Peyer's patch (tissue), 4 donors: Measurements from ENCODE around the gene DOCK10. TPM values are rescaled to one million over a fixed set of nuclear protein-coding genes. Genes with fewer than 3 reads are reported as not detected.

ENCODE experiments used
- DNase-seq, 3 donors: peaks; one replicate each; pipeline ENCODE4 v3.0.0-alpha.2; 2017 to 2019
- H3K27ac ChIP-seq, 4 donors: fragments of 200-600 bp; sonication (generic); one replicate each; pipeline ENCODE4 v1.5.1; 2016 to 2019
- H3K27me3 ChIP-seq, 2 donors: fragments of 200-600 bp; sonication (generic); one replicate each; pipeline ENCODE4 v1.5.1; 2019
- H3K36me3 ChIP-seq, 3 donors: fragments of 200-600 bp; sonication (generic); one replicate each; pipeline ENCODE4 v1.5.1; 2016 to 2019
- H3K4me1 ChIP-seq, 4 donors: fragments of 200-600 bp; sonication (generic); one replicate each; pipeline ENCODE4 v1.5.1; 2016 to 2019
- H3K4me3 ChIP-seq, 4 donors: fragments of 200-600 bp; sonication (generic); 1 replicate in 3 of 4; 2 replicates in 1 of 4; pipeline ENCODE4 v1.5.1; 2016 to 2019; ENCODE audit warnings: mild to moderate bottlenecking in 1 of 4
- H3K9me3 ChIP-seq, 4 donors: fragments of 200-600 bp; sonication (generic); one replicate each; pipeline ENCODE4 v1.5.1; 2016 to 2019; ENCODE audit warnings: mild to moderate bottlenecking in 1 of 4
- POLR2A ChIP-seq, 2 donors: fragments of 450-650 bp; IDR thresholded peaks; one replicate each; pipeline ENCODE4 v1.5.1; 2017; ENCODE audit warnings: antibody characterized with exemption in 2 of 2, mild to moderate bottlenecking in 2 of 2, moderate library complexity in 2 of 2
- total RNA-seq, 4 donors: library from RNA; depleted of rRNA; stranded (reverse); fragments of >200 nt; gene quantifications; one replicate each; pipeline ENCODE4 v1.1.0, GENCODE V29; 2016
- TF ChIP-seq, protein P1 (sequence below), 6 experiments: fragments of 450-650 bp in 4 of 6; fragments of 200-600 bp in 2 of 6; sonication (generic) in 1 of 6; IDR thresholded peaks; one replicate each; pipeline ENCODE4 v1.5.1; 2017 to 2019; ENCODE audit warnings: antibody characterized with exemption in 6 of 6, mild to moderate bottlenecking in 3 of 6, moderate library complexity in 1 of 6

DOCK10 gene
- total RNA-seq, 4 donors from 2014 or later = 14.6 to 97.4 (median 23.5) TPM

DNA sequence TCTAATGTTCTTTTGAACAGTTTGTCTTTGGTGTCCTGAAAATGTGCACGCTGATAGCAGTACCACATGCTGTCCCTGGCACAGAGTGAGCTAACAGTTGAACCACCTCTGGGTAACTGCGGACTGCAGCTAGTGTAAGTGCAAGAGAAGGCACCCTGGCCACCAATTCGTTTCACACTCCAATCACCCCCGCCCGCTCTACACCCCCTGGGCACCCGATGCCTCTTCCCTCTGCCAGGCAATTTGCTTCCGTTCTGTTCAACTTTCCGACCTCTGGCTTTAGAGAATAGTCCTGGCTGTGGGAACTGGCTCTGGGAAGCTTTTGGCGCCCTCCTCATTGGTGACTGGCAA, 1.4 kb downstream of the DOCK10 start:
- peak in 2 of 3 donors; percentile 38 to 48 for DNase-seq
- no peak for TF ChIP-seq POLR2A (IDR thresholded peaks at IDR 0.05)
- TF ChIP-seq, protein P1, sequence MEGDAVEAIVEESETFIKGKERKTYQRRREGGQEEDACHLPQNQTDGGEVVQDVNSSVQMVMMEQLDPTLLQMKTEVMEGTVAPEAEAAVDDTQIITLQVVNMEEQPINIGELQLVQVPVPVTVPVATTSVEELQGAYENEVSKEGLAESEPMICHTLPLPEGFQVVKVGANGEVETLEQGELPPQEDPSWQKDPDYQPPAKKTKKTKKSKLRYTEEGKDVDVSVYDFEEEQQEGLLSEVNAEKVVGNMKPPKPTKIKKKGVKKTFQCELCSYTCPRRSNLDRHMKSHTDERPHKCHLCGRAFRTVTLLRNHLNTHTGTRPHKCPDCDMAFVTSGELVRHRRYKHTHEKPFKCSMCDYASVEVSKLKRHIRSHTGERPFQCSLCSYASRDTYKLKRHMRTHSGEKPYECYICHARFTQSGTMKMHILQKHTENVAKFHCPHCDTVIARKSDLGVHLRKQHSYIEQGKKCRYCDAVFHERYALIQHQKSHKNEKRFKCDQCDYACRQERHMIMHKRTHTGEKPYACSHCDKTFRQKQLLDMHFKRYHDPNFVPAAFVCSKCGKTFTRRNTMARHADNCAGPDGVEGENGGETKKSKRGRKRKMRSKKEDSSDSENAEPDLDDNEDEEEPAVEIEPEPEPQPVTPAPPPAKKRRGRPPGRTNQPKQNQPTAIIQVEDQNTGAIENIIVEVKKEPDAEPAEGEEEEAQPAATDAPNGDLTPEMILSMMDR (IDR thresholded peaks at IDR 0.05) = no peak
- Histone ChIP-seq H3K9me3 (no peaks in the 10 kb centered on the region), H3K36me3 (no peaks in the 10 kb centered on the region), H3K4me3 (peak overlapping the region; percentile 58 to 90 (median 72)), H3K4me1 (peaks cover 0 to 6% (median 0%) of the 10 kb centered on the region in 4 donors), H3K27ac (peak overlapping the region; percentile 53 to 85 (median 63)), H3K27me3 (no peaks in the 10 kb centered on the region)

DNA sequence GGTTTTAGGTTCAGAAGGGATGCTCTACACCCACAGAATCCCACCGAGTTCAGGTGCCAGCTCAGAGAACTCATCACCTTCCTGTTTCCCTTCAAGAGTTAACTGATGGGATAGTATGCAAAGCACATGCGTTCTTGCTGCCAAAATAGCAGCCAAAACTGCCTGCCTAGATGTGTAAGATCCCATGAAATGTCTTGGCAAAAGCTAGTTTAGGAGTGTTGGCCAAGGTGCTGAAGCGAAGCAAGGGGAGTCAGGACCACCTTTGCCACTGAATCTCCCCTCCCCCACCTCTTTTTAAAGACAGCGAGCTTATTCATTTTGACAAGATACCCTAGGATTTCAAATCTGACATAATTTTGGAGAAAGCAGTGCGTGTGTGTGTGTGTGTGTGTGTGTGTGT, 2.1 kb downstream of the DOCK10 start:
- H3K36me3 ChIP-seq = no peaks in the 10 kb centered on the region
- no peak overlapping the region for H3K4me3 ChIP-seq
- no peaks in the 10 kb centered on the region for H3K27me3 ChIP-seq
- H3K27ac ChIP-seq = peak overlapping the region in 1 of 4 donors; percentile 22
- H3K4me1 ChIP-seq = peaks cover 0 to 6% (median 0%) of the 10 kb centered on the region in 4 donors
- no peak for DNase-seq
- no peaks in the 10 kb centered on the region for H3K9me3 ChIP-seq
- TF ChIP-seq, protein P1 (IDR thresholded peaks at IDR 0.05) = no peak
- no peak for TF ChIP-seq POLR2A (IDR thresholded peaks at IDR 0.05)

DNA sequence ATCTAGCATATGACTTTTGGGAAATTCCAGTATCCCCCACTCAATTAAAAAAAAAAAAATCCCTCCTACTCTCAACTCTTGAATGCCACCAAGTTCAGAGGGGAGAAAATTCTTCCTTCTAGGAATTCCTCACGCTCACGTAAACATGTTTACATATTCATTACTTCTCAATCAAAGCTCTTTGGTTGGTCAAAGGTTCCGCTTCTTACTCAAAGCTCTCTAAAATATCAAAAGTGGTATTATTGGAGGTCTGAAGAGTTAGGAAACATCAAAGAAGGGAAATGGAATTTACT, 4.1 kb downstream of the DOCK10 start:
- peaks cover 0 to 6% (median 0%) of the 10 kb centered on the region in 4 donors for H3K4me1 ChIP-seq
- peak overlapping the region in 1 of 4 donors; percentile 28 for H3K27ac ChIP-seq
- no peak for DNase-seq
- H3K27me3 ChIP-seq = no peaks in the 10 kb centered on the region
- H3K36me3 ChIP-seq = no peaks in the 10 kb centered on the region
- TF ChIP-seq, protein P1 (IDR thresholded peaks at IDR 0.05) = no peak
- TF ChIP-seq POLR2A (IDR thresholded peaks at IDR 0.05) = no peak
- peak overlapping the region in 1 of 4 donors; percentile 2 for H3K4me3 ChIP-seq
- no peaks in the 10 kb centered on the region for H3K9me3 ChIP-seq

DNA sequence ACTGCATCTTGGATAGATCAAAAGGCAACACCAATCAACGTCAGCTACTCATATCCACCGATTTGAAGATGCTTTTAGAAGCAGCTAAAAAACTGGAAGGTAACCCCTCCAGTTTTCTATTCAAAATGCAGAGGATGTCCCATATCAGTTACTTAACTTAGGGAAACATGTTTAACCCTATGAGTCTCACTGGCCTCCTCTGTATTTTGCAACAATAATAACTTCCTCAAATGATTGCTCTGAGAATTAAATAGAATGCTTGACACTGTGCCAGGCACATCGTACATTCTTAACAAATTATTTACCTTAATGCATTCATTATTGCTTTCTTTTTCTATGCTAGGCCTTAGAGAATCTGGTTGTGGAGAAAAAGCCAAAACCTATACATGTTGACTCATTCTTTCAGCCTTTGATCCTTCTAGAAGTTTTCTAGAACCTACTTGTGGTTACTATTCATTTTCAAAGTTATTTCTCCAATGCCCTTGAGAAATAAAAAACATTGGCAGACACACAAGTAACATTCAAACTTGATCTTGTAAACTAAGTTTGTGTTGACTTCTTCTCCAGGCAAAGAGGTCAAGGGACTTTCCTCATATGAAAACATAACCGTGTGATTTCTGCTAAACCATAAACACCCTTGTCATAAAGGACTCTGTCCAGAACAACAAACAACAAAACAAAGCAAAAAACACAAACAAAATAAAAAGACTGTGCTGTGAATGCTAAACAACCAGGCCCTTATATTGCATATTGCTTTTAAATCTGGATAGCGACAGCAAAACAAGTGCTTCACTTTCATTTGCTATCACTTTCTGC, 4.6 kb downstream of the DOCK10 start:
- DNase-seq = no peak
- H3K36me3 ChIP-seq = no peaks in the 10 kb centered on the region
- no peaks in the 10 kb centered on the region for H3K27me3 ChIP-seq
- peak overlapping the region in 1 of 4 donors; percentile 28 for H3K27ac ChIP-seq
- peaks cover 0 to 2% (median 0%) of the 10 kb centered on the region in 4 donors for H3K4me1 ChIP-seq
- TF ChIP-seq POLR2A (IDR thresholded peaks at IDR 0.05) = no peak
- TF ChIP-seq, protein P1 (IDR thresholded peaks at IDR 0.05) = no peak
- no peaks in the 10 kb centered on the region for H3K9me3 ChIP-seq
- peak overlapping the region in 1 of 4 donors; percentile 2 for H3K4me3 ChIP-seq

DNA sequence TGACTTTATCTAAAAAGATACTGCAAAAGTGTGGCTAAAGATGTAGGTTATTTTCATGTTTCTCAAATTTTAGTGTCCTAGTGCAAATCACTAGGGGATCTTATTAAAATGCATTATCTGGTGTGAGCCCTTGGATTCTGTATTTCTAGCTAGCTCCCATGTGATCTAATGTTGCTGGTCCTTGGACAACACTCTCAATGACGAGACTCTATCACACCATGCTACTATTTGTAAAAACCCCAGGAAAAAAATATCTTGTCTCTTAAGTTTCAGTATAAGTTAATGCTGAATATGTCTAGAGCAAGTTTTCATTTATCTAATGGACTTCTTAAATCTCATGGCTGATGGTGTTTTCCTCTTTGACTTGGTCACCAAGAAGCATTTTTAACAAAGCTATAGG, 5.8 kb downstream of the DOCK10 start:
- Histone ChIP-seq H3K4me3 (no peak overlapping the region), H3K9me3 (no peaks in the 10 kb centered on the region), H3K36me3 (no peaks in the 10 kb centered on the region), H3K27me3 (no peaks in the 10 kb centered on the region), H3K4me1 (no peaks in the 10 kb centered on the region), H3K27ac (no peak overlapping the region)
- TF ChIP-seq, protein P1 (IDR thresholded peaks at IDR 0.05) = no peak
- TF ChIP-seq POLR2A (IDR thresholded peaks at IDR 0.05) = no peak
- DNase-seq = no peak
